Measurements from ENCODE around the gene ABCC3.

Gene ABCC3

DNA sequence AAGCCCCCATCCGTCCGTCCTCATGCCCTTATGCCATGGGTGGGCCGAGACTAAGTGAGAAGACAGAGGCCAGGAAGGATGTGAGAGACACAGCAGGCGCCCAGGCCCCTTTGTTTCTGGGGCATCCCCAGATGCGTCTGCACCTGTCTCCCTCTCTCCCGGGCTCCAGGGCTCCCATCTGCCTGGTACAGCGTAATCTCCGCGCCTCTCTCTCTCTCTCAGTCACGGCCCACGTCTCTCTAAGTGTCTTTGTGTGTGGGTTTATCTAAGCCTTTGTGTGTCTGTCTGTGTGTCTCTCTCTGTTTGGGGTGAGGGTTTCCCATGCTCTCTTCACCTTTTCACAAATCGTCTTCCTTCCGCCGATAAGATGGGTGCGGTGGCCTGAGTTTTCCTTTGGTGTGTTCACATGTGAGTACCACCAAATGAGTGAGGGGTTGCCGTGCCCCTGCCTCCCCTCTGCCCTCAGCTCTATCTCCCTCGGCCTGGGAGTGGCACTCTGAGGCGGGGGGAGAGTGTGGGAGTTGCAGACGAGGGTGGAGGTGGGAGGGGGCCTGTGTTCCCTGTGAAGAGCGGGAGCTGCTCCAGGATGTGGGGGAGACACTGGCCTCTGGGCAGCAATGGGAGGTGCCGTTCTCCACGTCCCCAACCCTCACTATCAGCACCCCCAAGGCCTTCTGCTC, 25.8 kb upstream of the ABCC3 start:
- Histone ChIP-seq H3K27me3 (ENCODE audit: insufficient read depth, low read length) (no peaks in the 10 kb centered on the region), H3K9ac (ENCODE audit: low read depth, low read length) (no peak overlapping the region), H3K36me3 (ENCODE audit: insufficient read depth, low read depth, low read length) (no peaks in the 10 kb centered on the region), H3K27ac (ENCODE audit: low read length) (no peak overlapping the region), H3K9me3 (ENCODE audit: insufficient read depth, low read depth, low read length) (no peaks in the 10 kb centered on the region), H3K4me3 (ENCODE audit: low read length) (no peak overlapping the region), H3K4me1 (ENCODE audit: insufficient read depth, low read length) (no peaks in the 10 kb centered on the region; the same call in 1 of the 2 replicates)

DNA sequence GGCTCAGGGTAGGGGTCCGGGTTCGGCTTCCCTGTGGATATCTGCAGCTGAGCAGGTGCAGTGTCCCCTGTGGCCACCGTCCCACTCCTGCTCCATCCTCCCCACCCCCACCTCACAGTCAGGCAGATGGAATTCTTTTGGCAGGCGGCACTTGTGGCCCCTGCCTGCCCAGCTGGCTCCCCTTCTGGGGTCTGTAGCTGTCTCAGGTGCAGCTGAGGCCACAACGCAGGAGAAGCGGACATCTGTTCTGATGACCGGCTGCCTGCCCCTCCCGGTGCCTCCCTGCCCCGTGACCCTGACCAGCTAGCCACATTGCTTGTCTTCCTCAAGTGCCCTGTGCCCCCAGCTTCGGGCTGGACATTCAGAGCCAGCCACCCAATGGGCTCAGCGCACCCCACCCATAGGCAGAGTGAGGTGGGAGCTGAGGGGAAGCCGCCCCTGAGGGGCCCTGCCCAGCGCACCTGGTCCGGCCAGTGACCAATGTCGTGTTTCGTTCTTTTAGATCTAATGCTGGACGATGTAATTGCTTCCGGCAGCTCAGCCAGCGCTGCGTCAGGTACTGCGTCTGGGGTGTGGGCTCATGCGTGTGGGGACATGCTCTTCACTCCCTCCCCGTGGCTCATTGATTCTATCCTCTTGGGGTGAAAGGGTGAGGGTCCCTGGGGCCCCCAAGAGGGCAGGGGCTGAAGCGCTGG, 25.2 kb upstream of the ABCC3 start:
- H3K27ac ChIP-seq (ENCODE audit: low read length): no peak overlapping the region
- H3K4me1 ChIP-seq (ENCODE audit: insufficient read depth, low read length): no peaks in the 10 kb centered on the region; the same call in 1 of the 2 replicates
- H3K9ac ChIP-seq (ENCODE audit: low read depth, low read length): no peak overlapping the region
- H3K36me3 ChIP-seq (ENCODE audit: insufficient read depth, low read depth, low read length): no peaks in the 10 kb centered on the region
- no peaks in the 10 kb centered on the region for H3K9me3 ChIP-seq (ENCODE audit: insufficient read depth, low read depth, low read length)
- H3K4me3 ChIP-seq (ENCODE audit: low read length): no peak overlapping the region
- no peaks in the 10 kb centered on the region for H3K27me3 ChIP-seq (ENCODE audit: insufficient read depth, low read length)

DNA sequence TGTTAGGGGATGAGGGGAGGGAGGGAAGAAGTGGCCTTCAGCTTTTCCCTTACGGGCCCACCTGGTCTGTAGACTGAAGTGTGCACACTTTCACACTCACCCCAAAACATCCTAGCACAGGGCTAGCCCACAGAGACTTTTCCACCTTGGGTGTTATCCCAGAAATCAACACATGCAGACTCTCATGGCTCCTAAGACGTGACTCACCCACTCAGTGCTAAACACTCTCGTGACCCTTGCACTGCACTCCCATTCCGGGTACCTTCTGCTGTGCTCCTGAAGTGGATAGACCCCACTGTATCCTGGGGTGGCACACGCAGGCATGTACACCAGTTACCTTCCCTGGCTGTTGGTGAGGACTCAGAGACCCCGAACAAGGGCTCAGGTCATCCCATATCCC, 23.0 kb upstream of the ABCC3 start:
- Histone ChIP-seq H3K9ac (ENCODE audit: low read depth, low read length) (no peak overlapping the region), H3K4me1 (ENCODE audit: insufficient read depth, low read length) (no peaks in the 10 kb centered on the region; the same call in 1 of the 2 replicates), H3K36me3 (ENCODE audit: insufficient read depth, low read depth, low read length) (no peaks in the 10 kb centered on the region), H3K9me3 (ENCODE audit: insufficient read depth, low read depth, low read length) (no peaks in the 10 kb centered on the region), H3K4me3 (ENCODE audit: low read length) (no peak overlapping the region), H3K27ac (ENCODE audit: low read length) (no peak overlapping the region), H3K27me3 (ENCODE audit: insufficient read depth, low read length) (no peaks in the 10 kb centered on the region)

DNA sequence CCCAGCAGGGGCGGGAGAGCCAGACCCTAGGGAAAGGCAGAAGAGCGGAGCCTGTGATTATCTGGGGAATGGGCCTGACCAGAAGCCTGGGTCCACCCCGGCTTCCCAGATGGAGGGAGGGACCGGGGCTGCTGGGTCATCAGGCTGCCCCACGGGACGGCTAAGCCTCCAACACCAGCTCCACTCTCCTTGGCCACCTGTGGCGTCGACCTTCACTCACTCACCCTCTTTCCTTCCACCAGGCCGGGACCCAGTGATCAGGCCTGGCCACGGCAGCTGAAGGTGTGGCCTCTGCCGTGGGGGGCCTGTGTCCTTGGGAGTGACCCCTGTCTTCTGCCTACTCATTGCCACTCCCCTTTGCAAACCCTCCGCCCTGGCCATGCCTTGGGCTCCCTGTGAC, 22.4 kb upstream of the ABCC3 start:
- H3K36me3 ChIP-seq (ENCODE audit: insufficient read depth, low read depth, low read length): no peaks in the 10 kb centered on the region
- H3K9ac ChIP-seq (ENCODE audit: low read depth, low read length): no peak overlapping the region
- no peaks in the 10 kb centered on the region; the same call in 1 of the 2 replicates for H3K4me1 ChIP-seq (ENCODE audit: insufficient read depth, low read length)
- no peak overlapping the region for H3K27ac ChIP-seq (ENCODE audit: low read length)
- H3K27me3 ChIP-seq (ENCODE audit: insufficient read depth, low read length): no peaks in the 10 kb centered on the region
- no peak overlapping the region for H3K4me3 ChIP-seq (ENCODE audit: low read length)
- no peaks in the 10 kb centered on the region for H3K9me3 ChIP-seq (ENCODE audit: insufficient read depth, low read depth, low read length)

DNA sequence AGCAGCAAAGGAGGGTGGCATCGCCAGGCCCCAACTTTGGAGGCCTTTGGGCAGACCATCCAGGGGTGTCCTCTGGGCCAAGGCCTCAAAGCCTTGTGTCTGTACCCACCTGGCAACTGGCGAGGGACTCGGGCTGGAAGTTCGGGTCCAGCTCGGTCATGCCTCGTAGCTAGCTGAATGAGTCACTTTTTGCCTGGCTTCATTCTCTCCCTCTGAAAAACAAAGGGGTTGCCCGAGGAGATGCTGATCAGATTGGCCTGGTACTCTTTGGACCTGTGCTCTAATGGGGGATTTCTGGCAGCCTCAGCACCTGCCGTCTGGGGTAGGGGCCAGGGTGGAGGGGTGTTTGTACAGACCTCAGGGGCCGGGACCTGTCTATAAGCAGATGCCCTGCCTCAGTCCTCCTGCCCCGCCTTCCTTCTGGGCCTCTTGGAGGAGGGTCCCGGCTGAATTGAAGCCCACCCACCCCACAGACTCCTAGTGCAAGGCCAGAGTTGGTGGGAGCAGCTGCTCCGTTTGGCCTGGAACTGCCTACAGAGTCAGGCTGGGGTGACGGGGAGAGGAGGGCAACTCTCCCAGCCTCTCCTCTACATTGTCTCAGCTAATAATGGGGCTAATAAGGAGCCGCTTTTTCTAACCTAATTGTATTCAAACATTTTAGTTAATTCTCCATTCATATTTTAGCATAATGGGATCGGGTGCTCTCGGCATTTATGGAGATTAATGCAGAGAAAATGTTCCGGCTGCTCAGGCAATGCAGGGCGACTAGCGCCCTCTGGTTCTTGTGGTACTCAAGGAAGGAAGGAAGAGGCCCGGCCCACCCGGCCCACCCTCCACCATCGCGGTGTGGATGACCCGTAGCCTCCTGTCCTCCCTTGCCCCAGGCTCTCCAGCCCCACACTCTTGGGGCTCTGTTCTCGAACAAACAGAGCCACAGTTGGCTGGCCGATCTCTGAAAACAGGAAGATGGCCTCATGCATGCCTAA, 21.4 kb upstream of the ABCC3 start:
- Histone ChIP-seq H3K4me3 (ENCODE audit: low read length) (no peak overlapping the region), H3K9me3 (ENCODE audit: insufficient read depth, low read depth, low read length) (no peaks in the 10 kb centered on the region), H3K9ac (ENCODE audit: low read depth, low read length) (no peak overlapping the region), H3K4me1 (ENCODE audit: insufficient read depth, low read length) (no peaks in the 10 kb centered on the region; the same call in 1 of the 2 replicates), H3K36me3 (ENCODE audit: insufficient read depth, low read depth, low read length) (no peaks in the 10 kb centered on the region), H3K27ac (ENCODE audit: low read length) (no peak overlapping the region), H3K27me3 (ENCODE audit: insufficient read depth, low read length) (no peaks in the 10 kb centered on the region)

DNA sequence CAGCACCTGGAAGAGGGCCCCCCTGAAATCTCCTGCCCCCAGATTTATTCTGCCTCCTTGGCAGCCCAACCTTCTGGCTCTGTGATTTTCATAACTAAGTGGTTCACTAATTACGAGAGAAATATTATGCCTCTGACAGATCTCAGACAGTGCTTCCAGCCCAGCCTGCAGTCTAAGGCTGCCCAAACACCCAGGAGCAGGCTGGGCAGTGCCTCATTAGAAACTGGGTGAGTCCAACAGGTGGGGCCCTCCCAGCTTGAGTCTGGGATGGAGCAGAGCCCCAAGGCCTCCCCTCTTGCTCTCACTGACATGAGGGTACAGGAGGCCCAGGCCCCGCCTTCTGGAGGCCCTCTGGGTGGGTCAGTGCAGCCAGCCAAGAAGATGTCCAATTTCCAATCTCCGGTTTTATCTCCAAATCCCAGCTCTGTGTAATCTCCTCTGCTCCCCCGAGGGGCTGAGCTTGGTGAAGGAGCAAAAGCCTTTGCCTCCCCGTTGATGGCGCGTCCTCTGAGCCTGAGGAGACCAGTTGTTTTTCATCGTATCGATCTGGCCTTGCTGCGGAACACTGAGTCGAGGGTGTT, 20.1 kb upstream of the ABCC3 start:
- Histone ChIP-seq H3K36me3 (ENCODE audit: insufficient read depth, low read depth, low read length) (no peaks in the 10 kb centered on the region), H3K4me3 (ENCODE audit: low read length) (no peak overlapping the region), H3K4me1 (ENCODE audit: insufficient read depth, low read length) (no peaks in the 10 kb centered on the region; the same call in 1 of the 2 replicates), H3K27ac (ENCODE audit: low read length) (no peak overlapping the region), H3K9me3 (ENCODE audit: insufficient read depth, low read depth, low read length) (no peaks in the 10 kb centered on the region), H3K27me3 (ENCODE audit: insufficient read depth, low read length) (no peaks in the 10 kb centered on the region), H3K9ac (ENCODE audit: low read depth, low read length) (no peak overlapping the region)

DNA sequence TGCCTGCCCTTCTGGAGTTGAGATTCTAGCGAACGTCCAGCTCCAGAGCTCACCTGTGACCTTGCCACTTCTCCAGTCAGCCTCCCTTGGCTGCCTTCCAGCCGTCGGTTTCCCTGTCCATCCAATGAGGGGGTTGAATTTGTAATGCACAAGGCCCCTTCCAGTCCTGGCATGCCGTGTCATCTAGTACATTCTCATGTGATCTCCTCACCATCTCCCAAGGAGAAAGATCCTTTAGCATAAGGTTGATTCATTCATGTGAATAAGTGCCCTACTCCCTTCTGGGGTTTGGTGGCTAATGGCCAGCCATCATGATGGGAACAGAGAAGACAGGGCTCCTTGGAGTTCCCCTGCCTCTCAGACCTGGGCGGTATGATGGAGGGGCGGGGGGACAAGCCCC, 18.9 kb upstream of the ABCC3 start:
- H3K27ac ChIP-seq (ENCODE audit: low read length): no peak overlapping the region
- no peaks in the 10 kb centered on the region for H3K9me3 ChIP-seq (ENCODE audit: insufficient read depth, low read depth, low read length)
- no peak overlapping the region for H3K9ac ChIP-seq (ENCODE audit: low read depth, low read length)
- H3K4me1 ChIP-seq (ENCODE audit: insufficient read depth, low read length): no peaks in the 10 kb centered on the region; the same call in 1 of the 2 replicates
- H3K27me3 ChIP-seq (ENCODE audit: insufficient read depth, low read length): no peaks in the 10 kb centered on the region
- no peaks in the 10 kb centered on the region for H3K36me3 ChIP-seq (ENCODE audit: insufficient read depth, low read depth, low read length)
- no peak overlapping the region for H3K4me3 ChIP-seq (ENCODE audit: low read length)

DNA sequence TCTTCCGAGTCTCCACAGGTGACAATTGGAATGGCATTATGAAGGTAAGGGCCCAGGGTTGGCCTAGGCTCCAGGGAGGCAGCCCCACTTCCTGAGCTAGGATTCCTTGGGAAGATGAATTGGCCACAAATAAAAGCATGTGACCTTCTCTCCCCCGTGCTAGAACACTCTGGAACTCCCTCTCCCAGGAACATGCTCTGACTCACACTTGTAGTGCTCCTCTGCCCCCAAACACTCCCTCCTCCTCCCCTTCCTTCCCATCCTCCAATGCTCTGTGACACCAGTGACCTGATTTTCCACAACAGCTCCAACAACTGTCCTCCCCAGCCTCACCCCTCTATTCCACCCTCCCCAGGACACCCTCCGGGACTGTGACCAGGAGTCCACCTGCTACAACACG, 16.4 kb upstream of the ABCC3 start:
- Histone ChIP-seq H3K4me3 (ENCODE audit: low read length) (no peak overlapping the region), H3K9me3 (ENCODE audit: insufficient read depth, low read depth, low read length) (no peaks in the 10 kb centered on the region), H3K27me3 (ENCODE audit: insufficient read depth, low read length) (peaks cover 6% of the 10 kb centered on the region; the same call in 1 of the 2 replicates), H3K36me3 (ENCODE audit: insufficient read depth, low read depth, low read length) (no peaks in the 10 kb centered on the region), H3K4me1 (ENCODE audit: insufficient read depth, low read length) (no peaks in the 10 kb centered on the region; the same call in 1 of the 2 replicates), H3K27ac (ENCODE audit: low read length) (no peak overlapping the region), H3K9ac (ENCODE audit: low read depth, low read length) (no peak overlapping the region)

DNA sequence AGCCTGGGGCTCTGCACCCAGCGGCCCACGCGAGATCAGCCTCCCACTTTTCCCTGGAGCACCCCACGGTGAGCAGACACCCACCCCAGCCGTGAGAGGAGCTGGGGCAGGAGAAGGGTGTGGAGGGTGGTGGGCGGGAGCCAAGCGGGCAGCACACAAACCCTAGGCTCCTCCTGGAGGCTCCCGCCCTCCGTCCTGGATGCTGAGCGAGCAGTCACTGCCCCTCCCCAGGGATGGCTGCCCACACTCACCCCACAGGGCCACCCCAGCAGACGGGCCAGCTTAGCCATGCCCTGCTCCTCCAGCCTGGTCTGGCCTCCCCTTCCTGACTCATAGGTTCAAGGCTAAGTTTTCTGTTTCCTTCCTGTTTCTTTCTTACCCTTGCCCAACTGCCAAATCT, 15.7 kb upstream of the ABCC3 start:
- H3K4me1 ChIP-seq (ENCODE audit: insufficient read depth, low read length): no peaks in the 10 kb centered on the region; the same call in 1 of the 2 replicates
- H3K36me3 ChIP-seq (ENCODE audit: insufficient read depth, low read depth, low read length): no peaks in the 10 kb centered on the region
- H3K4me3 ChIP-seq (ENCODE audit: low read length): no peak overlapping the region
- no peak overlapping the region for H3K9ac ChIP-seq (ENCODE audit: low read depth, low read length)
- H3K9me3 ChIP-seq (ENCODE audit: insufficient read depth, low read depth, low read length): no peaks in the 10 kb centered on the region
- H3K27ac ChIP-seq (ENCODE audit: low read length): no peak overlapping the region
- H3K27me3 ChIP-seq (ENCODE audit: insufficient read depth, low read length): peaks cover 6% of the 10 kb centered on the region; the same call in 1 of the 2 replicates

DNA sequence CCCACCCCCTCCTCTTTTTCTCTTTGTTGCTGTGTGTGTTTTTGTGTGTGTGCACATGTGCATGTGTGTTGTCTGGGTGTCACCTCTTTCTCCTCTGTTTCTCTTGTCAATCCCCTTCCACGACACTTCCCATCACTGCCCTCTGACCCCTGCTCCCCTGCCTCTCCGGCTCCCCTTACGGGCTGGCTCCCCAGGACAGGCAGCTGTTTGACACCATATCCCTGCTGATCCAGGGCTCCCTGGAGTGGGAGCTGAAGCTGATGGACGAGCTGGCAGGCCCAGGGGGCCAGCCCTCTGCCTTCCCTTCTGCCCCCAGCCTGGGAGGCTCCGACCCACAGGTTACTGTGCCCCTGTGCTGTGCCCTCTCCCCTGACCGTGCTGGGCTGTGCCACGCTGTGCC, 15.2 kb upstream of the ABCC3 start:
- H3K4me3 ChIP-seq (ENCODE audit: low read length): no peak overlapping the region
- peaks cover 6% of the 10 kb centered on the region; the same call in 1 of the 2 replicates for H3K27me3 ChIP-seq (ENCODE audit: insufficient read depth, low read length)
- H3K36me3 ChIP-seq (ENCODE audit: insufficient read depth, low read depth, low read length): no peaks in the 10 kb centered on the region

DNA sequence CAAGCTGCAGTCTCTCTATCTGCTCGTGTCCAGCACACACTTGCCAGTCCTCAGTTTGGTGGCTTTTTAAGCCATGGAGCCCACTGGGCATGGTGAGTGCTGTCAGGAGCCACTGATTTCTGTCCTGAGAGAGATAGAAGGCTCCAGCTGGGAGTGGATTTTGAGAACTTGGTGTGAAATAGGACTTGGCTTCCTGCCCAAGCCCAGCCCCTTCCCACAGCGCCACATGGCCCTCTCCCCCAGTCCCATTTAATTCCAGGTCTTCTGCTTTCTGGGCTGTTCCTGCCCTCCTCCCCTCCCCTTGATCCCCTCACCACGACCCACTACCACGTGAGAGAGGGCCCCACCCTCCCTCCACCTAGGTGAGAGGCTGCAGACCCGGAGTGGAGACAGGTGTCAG, 14.4 kb upstream of the ABCC3 start:
- no peak overlapping the region for H3K4me3 ChIP-seq (ENCODE audit: low read length)
- H3K4me1 ChIP-seq (ENCODE audit: insufficient read depth, low read length): no peaks in the 10 kb centered on the region; the same call in 1 of the 2 replicates
- H3K27ac ChIP-seq (ENCODE audit: low read length): no peak overlapping the region
- H3K36me3 ChIP-seq (ENCODE audit: insufficient read depth, low read depth, low read length): no peaks in the 10 kb centered on the region
- H3K27me3 ChIP-seq (ENCODE audit: insufficient read depth, low read length): peaks cover 6% of the 10 kb centered on the region; the same call in 1 of the 2 replicates
- no peak overlapping the region for H3K9ac ChIP-seq (ENCODE audit: low read depth, low read length)
- H3K9me3 ChIP-seq (ENCODE audit: insufficient read depth, low read depth, low read length): no peaks in the 10 kb centered on the region

More for the DNA sequence above, 15.2 kb upstream of the ABCC3 start:
- Histone ChIP-seq H3K9me3 (ENCODE audit: insufficient read depth, low read depth, low read length) (no peaks in the 10 kb centered on the region), H3K9ac (ENCODE audit: low read depth, low read length) (no peak overlapping the region), H3K4me1 (ENCODE audit: insufficient read depth, low read length) (no peaks in the 10 kb centered on the region; the same call in 1 of the 2 replicates), H3K27ac (ENCODE audit: low read length) (no peak overlapping the region)
